Inflammatory macrophage treated with lipopolysaccharide for 1 hour (primary cell): ENCODE results near the gene RAP2A.

Source experiments
- DNase-seq, 2 donors: peaks; one replicate each; pipeline ENCODE4 v3.0.0-alpha.2; 2020 to 2022

The RAP2A gene

GRCh38 chr13:97448503-97449251, 14.7 kb downstream of the RAP2A start:
- DNase-seq, result no peak

GRCh38 chr13:97454699-97455098, 20.7 kb downstream of the RAP2A start:
- DNase-seq, result no peak

GRCh38 chr13:97456047-97456446, 22.1 kb downstream of the RAP2A start:
- DNase-seq, result no peak

- no peak for DNase-seq
Observed at GRCh38 chr13:97459215-97459777, 25.3 kb downstream of the RAP2A start.

GRCh38 chr13:97460004-97460775, 26.2 kb downstream of the RAP2A start:
- peak; percentile 41 to 50 for DNase-seq

GRCh38 chr13:97460853-97461252, 26.9 kb downstream of the RAP2A start:
- no peak for DNase-seq

- no peak for DNase-seq
Observed at GRCh38 chr13:97464561-97464960, 30.6 kb downstream of the RAP2A start.

DNA sequence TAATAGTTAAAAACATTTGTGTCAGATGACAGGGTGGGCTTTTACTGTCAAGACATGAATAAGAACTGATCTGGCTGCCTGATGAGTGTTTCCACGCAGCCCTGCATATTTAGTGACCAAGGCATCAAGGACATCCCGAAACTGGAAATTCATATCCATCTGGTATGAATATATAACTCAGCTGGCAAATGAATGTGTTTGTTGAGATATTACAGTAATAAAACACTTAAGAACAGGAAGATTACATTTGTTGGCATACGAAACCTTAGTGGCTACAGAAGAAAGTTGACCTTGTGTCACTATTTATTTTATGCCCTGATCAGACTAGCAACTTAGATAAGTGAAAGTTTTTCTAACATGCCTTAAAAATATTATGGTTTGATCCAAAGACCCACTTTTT, 32.8 kb downstream of the RAP2A start:
- no peak for DNase-seq

GRCh38 chr13:97468331-97468730, 34.4 kb downstream of the RAP2A start:
- no peak for DNase-seq

DNA sequence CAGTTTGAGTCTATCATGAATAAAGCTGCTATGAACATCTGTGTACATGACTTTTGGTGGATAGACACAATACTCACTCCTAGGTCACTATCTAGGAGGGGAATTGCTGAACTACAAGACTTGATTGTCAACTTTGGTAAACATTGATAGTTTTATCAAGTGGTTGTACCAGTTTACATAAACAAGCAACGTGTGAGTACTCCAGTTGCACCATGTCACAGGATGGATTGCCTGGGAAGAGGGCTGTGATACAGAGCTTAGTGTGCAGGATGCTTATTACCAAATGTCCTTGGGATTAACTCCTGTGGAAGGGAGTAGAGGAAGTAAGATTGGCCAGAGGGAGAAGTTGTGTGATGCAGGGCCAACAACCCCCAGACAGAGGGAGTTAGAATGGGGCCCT, 37.7 kb downstream of the RAP2A start:
- DNase-seq, result no peak

GRCh38 chr13:97474349-97474980, 40.5 kb downstream of the RAP2A start:
- no peak for DNase-seq

DNA sequence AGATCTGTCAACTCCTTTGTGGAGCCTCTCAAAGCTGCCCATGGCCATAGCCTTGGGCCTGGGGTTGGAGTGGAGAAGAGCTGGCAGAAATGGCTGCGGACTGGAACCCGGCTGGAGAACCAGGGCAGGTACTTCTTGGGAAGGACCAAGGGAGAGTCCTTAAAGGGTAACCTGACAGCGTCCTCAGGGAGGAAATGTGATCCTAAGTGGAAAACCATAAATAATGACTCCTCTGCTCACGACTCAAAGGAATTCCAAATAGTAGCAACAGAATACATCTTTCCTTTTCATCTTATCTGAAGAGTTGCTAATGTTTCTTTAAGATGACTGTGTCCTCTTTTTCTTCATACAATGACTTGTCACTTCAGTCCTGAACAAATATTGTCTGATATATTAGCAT, 41.0 kb downstream of the RAP2A start:
- DNase-seq, result no peak

DNA sequence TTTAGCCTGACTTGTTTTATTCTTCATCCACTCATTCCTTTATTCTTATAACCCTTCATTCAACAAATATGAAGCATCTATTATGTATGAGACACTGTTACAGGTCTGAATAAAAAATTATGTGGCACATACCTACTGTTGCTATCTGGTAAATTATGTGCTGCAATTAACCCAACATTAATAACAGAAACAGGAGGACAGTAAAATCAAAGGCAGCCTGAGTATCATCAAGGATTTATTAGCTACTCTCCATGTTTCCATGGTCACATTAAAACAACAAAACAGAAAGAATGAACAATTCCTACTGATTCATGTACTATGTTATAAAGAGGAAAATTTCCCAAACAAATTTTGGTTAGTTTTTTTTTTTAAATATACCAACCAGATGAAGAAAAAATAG, 43.9 kb downstream of the RAP2A start:
- no peak for DNase-seq

DNA sequence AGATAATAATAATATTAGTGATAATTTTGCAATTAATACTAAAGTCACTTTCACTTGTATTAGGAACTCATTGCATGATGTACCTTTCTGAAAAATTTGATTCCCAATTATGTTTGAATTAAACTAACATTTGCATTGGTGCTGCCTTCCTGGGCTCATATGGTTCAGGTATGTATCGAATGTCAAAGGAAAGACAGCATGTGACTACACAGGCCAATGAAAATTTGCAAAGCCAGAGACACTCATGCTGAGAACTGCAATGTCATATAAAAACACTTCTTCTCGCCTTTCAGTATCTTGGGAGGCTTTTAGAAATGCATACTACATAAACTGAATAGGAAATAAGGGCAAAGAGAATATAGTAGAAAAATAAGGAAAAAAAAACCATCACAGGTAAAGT, 44.3 kb downstream of the RAP2A start:
- no peak for DNase-seq

DNA sequence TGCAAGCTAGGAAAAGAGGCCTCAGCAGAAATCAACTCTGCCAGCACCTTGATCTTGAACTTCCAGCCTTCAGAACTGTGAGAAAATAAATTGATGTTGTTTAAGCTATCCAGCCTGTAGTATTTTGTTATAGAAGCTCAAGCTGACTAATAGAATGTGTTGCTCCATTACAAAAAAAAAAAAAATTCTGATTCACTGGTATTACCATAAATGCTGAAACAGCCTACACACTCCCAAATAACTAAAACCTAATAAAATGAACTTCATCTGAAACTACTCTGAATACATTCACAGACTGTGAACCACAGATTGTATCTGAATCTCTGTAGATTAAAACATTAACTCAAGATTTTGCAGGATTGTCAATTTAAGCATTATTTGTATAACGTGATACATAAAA, 49.5 kb downstream of the RAP2A start:
- DNase-seq, result no peak

DNA sequence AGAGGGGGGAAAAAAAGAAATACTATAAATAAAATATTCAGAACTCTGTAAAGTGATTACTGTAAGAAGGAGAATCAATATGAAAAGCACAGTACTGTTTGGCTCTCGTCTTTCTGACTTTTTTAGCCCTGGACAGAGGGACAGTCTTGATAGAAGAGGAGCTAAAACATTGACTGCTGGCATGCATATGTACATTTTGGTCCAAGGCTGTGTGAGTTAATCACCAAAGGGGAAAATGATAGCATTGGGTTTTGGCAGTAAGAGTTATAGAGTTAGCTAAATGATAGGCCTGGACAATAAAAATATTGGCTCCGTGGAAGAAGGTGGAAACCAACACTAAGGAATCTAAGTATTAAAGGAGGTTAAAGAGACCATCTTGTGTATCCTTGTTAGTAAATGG, 50.3 kb downstream of the RAP2A start:
- DNase-seq, result no peak

DNA sequence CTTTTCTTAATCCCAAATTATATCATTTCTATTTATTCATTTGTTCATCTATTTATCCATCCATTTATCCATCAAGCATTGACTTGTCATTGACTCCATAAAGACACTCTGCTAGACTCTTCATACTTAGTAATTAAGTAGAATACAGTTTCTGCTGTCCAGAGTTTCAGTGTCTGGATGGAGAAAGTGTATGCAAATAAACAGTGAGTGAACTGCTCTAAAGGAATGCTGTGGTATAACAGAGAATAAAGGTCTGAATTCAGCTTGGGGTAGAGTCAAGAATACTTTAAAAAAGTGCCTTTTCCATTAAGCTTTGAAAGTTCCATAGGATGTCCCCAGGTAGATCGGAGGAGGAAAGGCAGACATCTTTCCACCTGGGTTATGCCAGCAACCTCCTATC, 51.4 kb downstream of the RAP2A start:
- no peak for DNase-seq

- DNase-seq, result no peak
Observed at GRCh38 chr13:97490702-97491307, 56.8 kb downstream of the RAP2A start.

DNA sequence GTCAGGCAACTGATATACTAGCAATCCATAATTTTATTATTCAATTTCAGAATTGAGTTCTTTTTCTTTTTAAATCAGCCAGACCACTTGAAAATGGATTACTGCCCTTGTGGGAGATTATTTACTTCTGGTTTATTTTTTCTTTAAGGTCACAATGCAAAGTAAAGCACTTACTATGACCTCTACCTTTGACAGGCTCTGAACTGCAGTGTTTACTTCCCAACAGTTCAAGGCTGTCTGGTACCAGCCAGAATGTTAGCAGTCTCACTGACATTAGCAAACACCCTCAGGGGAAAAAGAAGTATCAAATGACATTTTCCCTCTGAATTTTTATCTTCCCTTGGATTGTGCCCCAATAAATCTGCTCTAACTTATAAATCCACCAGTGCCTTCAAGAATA, 57.5 kb downstream of the RAP2A start:
- DNase-seq, result no peak

GRCh38 chr13:97492257-97492656, 58.3 kb downstream of the RAP2A start:
- DNase-seq, result no peak

DNA sequence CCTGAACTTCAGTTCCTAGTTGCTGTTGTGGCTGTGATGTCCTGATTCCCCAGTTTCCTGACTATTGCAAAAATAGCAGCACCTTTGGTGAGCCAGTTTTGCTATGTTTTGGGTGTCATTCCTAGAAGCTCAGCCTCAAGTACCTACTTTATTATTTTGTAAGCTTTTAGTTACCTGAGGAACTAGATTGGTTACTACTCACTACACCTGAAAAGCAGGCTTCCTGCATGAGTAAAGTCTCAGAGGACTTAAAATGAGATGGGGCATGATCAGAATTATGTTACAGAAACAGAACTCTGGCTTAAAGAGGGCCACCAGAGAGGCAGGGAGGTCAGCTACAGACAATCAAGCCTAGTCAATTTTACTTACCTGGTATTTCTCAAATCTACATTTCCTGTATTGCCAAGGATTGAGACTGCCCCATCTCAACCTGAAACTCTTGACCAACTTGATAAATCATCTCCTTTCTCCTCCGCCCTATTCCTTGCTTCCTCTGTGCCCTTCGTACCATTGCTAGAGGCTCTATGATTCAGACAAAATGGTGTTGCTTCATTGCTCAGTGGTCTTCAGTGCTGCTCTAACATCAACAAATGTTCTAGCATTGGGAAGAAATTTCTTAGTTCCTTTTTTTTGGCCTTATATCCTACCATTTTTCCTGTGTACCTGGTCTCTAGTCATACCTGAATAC, 58.9 kb downstream of the RAP2A start:
- no peak for DNase-seq

GRCh38 chr13:97493456-97493855, 59.5 kb downstream of the RAP2A start:
- DNase-seq, result no peak

DNA sequence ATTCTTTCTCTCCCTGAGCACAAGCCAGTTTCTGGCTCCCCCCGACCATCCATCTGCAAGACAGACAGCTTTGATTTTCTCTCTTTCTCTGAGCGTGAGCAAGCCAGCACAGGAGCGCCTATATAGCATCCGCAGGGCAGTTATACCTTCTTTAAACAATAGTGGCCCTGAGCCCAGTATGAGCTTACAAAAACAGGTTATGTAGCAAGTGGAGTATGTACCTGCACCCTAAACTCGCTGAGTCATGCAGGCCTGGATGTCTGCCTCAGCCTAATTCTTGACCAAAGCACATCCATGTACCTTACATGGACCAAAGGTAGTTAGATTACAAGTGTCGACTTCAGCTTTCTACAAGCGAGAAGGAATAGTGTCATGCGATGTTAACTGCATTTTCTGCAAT, 61.7 kb downstream of the RAP2A start:
- DNase-seq, result no peak
